ENCODE measurements around the gene MCTP2.

GRCh38 chr15:94265982-94266381, 34.6 kb downstream of the MCTP2 start:
- TF ChIP-seq CTCF (IDR thresholded peaks at IDR 0.05) (no peak), POLR2A (IDR thresholded peaks at IDR 0.05) (no peak)
